SK-MEL-5 (cell line): Measurements from ENCODE around the gene LYRM1. TPM values are rescaled to one million over a fixed set of nuclear protein-coding genes. Genes with fewer than 3 reads are reported as not detected.
"Not testable (repeated sequence)": the region's sequence is repeated elsewhere in the genome, so short reads cannot be mapped to it uniquely, and the experiment has no call there.

Experiments
- DNase-seq: peaks from one replicate; pipeline ENCODE4 v3.0.0-alpha.2; 2016; ENCODE audit warnings: low read depth, low spot score
- in situ Hi-C: cut with HindIII; loops from 2 replicates; pipeline ENCODE4 v1.10.0; 2016; ENCODE audit warnings: low sequenced_read_pairs, high pct_unique_total_duplicates, low pct_unique_long_range_greater_than_20kb
- polyA plus RNA-seq, 2 experiments: library from polyadenylated mRNA; depleted of rRNA; stranded (reverse); fragments of >200 nt; gene quantifications; 2 replicates each; pipeline ENCODE4 v1.2.3, GENCODE V29; 2015
- total RNA-seq: library from RNA; depleted of rRNA; stranded (reverse); fragments of >200 nt; shearing (Covaris generic); gene quantifications from 2 replicates; pipeline ENCODE4 v1.2.3, GENCODE V29; 2014; rRNA removed

Gene LYRM1, protein sequence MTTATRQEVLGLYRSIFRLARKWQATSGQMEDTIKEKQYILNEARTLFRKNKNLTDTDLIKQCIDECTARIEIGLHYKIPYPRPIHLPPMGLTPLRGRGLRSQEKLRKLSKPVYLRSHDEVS
- total RNA-seq: 22.4 and 29.0 TPM in 2 replicates
- polyA plus RNA-seq (2015; cell fraction: cytosol; rRNA removed): 17.0 and 20.5 TPM in 2 replicates
- 9.2 and 10.4 TPM in 2 replicates for polyA plus RNA-seq (2015; cell fraction: nucleus; rRNA removed)

DNA sequence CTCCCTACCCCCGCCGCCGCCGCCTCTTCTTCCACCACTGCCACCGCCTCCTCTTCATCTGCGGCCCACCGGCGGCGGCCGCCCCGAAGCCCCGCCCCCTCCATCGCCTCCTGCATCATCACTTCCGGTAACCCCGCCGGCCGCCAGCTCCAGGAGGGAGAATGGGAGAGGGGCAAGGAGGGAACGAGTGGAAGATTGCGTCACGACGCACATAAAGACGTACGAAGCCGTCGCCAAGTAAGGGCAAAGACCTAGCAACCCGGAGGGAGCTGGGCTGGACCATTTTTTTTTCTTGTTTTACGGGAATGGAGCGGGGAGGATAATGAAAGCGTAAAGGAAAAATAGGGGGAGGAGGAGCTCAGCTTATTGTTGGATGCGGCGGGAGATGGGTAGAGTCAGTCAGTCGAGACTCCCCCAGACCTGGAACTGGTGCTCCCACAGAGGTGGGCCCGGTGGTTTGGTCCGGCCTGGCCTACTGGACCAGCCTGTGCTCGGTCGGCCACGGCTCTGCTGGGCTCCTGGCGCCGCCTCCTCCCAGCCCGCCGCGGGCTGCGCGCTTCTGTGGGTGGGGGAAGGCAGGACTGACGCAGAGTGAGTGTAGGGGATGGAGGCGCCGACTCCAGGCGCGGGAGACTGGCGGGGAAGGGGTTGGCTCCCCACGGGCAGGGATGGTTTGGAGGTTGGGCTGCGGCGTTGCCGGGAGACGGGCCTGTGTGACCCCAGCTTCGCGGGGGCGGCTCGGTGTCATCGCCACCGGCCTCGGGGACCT, at the start of gene LYRM1, which contains the start of gene DCUN1D3:
TSS of gene LYRM1 (plus strand) at position 473 of the 769 bp plus-strand sequence. CDS start 14,785 bp downstream, outside the sequence.
TSS of gene DCUN1D3 (minus strand) at position 60 of the 769 bp plus-strand sequence. CDS start 37,820 bp downstream, outside the sequence.
- peak; percentile 97 for DNase-seq
- in situ Hi-C loops: no loop called here

DNA sequence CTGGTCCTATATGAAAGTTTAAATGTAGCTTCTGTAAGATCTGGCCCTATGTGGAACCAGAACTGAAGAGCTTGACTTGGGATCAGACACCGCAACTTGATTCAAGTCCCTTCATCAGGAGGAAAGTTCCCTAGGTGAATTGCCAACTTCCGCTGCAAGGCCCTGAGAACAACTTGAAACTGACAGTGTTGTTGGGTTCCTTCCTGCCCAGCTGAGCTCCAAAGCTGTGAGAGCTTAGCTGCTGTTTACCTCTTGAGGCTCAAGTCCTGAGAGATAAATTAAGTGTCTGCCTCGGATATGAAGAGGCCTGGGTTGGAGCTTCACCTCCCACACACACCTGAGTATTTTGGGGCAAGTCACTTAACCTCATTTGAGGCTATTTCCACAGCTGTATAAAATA, 49.6 kb upstream of the LYRM1 start:
- DNase-seq: no peak
- in situ Hi-C loops: no loop called here

DNA sequence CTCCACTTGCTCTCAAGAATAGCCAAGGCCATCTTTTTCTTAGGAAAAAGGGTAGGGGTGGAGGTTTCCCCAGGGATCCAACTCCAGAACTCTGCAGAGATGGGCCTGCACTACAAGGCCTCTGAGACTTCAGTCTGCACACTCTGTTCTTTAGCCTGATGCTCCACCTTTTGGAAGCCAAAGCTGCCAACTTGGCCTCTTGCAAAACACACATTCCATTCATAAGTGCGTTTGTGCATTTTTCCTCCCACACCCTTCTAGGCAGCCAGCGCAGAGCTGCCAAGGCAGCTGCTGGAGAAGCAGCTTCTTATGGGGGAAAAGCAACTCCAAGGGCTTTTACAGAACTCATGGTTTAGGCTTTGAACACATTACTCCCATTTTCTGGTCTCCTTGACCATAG, 49.0 kb upstream of the LYRM1 start:
- in situ Hi-C loops: no loop called here
- DNase-seq: peak; percentile 63

DNA sequence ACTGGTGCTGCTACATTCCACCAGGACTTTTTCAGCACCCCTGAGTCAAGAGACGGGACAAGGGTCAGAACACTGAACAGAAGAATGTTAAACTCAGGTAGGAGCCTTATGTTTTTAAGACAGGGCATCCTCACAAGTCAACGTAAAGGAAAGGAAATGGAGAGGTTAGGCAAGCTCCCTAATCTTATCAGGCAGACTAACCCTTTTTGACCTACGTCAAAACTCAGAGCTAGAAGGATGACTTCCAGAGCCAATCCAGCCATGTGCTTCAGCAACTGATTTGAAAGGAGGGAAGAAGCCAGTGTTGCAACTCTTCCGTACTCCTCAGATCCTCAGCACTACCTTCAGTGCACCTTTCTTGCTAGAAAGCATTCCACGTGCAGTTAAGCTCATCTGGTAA, 47.4 kb upstream of the LYRM1 start:
- in situ Hi-C loops: no loop called here
- DNase-seq: no peak

DNA sequence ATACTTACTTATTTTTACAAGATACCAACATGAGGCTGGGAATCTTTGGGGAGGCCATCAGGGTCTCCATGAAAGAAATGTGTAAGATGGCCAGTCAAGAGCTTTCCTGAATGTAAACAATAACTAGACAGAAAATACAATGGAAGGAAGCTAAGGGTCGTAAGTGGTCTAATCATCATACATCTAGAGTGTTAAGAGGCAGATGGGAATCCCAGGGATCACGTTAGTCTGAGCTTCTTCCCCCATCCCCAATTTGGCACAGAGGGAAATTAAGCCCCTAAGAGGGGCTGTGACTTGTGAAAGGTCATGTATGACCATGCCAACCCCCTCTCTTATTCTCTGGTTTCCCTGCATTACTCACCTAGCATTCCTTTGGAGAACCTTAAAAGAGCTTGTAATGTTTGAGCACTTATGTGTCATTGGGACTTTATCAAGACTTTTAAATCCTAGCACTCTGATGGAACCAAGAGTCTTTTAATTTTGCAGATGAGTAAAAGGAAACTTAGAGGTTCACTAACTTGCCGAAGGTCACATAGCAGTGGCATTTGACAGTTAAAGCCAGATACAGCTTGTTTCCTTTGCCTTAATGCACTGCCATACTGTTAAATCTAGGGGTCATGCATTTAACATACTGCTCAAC, 46.5 kb upstream of the LYRM1 start:
- in situ Hi-C loops: no loop called here
- DNase-seq: no peak

DNA sequence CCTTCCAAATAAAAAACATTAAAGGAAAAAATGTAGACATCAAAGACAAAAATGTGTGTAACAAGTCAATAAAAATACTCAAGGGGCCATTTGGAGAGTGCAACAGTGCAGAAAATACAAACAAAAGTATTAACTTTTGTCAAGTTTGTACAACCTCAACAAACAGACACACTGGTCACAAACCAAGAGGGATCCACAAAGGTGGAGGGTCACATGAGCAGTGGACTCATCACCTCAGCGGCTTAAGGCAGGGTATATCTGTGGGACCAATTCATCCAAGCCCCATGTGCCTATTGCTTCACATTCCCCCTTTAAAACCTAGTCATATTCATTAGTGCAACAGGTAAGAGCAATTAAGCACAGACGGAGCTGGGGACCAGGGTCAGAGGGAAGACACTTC, 45.6 kb upstream of the LYRM1 start:
- in situ Hi-C loops: no loop called here
- no peak for DNase-seq

DNA sequence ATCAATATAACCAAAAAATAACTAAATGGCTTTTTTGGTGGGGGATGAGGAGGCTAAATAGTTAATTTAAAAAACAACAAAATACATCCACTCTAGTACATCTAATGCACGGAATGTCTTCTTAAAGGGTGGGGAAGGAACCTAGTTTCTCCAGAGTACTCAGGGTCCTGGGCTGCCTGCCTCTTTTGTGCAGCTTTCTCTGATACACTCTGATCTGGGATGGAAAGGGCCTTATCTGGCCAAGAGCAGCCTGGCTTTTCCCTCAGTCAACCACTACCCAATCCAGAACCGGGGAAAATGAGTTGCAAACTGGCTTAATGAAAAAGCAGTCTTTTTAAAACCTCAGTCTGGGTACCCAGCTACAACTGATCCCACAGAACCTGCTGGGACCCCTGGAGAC, 43.3 kb upstream of the LYRM1 start:
- in situ Hi-C loops: no loop called here
- DNase-seq: no peak

DNA sequence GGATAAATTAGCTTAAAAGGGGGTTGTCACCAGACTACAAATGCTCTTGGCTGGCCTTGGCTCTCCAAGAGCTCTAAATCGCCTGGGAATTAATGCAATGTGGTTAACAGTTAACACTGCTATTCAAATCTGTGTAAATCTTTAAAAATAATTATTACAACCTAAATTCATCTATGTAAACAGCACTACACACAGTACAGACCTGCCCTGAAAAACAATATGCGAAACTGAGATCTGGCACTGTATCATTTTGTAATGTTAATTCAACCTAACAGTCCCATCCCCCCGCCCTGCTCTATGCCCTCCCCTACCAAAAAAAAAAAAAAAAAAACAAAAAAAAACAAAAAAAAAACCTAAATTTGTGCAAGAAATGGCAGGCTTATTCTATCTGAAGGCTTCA, 41.3 kb upstream of the LYRM1 start:
- in situ Hi-C loops: no loop called here
- no peak for DNase-seq

DNA sequence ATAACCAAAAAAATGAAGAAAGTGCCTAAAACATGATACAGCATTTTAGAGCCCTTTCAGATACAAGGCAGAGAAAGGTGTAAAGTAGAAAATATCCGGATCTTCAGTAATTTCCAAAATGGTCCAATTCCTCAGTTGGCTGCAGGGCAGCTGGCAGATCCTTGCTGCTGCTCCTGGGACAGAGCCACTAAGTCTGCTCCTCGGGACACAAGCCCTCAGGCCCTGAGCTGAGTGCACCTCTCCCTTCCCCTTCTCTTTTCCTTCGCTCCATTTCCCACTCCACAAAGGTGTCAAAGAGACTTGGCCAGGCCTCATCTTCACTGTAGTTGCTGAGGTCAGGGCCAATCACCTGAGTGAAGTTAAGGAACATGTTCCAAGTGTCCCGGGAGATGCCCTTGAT, 40.9 kb upstream of the LYRM1 start:
- in situ Hi-C loops: no loop called here
- DNase-seq: no peak

DNA sequence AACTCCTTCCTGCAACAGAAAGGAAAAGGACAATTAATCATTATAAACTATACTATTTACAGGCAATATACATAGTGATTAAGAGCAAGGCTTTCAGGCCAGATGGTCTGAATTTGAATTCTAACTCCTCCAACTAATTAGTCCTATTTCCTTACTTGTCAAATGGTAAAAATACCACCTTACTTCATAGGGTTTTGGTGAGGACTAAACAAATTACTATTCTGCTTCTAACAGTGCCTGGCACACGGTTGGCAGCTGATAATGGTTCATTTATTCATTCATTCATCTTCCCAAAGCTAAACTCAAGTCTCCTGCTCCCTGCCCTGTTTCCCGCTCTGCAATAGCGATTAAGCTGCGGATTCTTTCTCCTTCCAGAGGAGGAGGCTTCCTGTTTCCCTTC, 40.2 kb upstream of the LYRM1 start:
- in situ Hi-C loops: no loop called here
- DNase-seq: no peak

DNA sequence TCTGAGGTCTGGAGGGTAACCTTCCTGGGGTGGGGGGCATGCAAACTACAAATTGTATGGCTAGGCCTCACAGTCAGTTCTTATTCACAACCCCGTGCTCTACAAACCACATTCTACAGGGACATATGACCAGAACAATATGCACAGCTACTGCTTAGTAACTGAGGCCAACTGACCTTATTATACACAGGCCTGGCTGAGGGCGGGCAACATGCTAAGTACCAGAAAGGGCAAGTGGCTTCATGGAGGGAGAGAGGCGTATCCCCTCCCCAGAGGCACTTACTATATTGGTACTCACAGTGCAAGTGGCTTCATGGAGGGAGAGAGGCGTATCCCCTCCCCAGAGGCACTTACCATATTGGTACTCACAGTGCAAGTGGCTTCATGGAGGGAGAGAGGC, 39.6 kb upstream of the LYRM1 start:
- in situ Hi-C loops: not testable (repeated sequence)

DNA sequence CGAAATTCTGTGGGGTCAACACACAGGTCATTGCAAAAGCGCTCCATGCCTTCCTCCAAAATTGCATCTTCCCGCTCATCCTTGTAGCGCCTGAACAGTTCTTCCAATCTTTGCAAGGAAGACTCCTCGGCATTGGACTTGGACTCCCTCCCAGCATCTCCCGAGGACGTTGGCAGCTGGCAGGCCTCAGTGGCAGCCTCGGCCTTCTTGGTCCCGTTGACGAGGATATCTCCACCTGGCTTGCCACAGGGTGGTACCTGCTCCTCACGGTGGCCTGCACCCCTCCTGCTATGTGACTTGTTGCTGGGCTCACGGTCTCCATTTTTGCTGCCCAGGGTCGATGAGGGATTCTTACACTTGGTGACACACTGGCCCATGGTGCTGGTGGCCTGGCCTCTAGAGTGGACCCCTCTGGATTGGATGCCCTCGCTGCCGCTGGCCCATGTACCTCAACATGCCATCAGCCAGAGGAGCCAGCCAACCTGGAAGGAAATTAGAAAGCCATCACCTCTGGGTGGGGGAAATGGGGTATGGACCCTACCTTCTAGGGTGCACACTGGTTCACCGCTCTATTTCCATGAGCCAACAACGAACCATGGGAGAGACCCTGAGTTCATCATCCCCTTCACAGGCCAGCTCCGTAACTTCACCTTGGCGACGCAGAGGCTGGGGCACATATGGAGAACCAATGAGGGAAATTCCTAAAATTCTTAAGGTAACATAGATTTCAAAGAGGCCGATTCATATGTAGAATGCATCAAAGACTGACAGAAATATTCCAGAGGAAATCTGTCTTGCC, 38.2 kb upstream of the LYRM1 start:
- in situ Hi-C loops: no loop called here
- DNase-seq: no peak

More for the DNA sequence above, 39.6 kb upstream of the LYRM1 start:
- not testable (repeated sequence) for DNase-seq

DNA sequence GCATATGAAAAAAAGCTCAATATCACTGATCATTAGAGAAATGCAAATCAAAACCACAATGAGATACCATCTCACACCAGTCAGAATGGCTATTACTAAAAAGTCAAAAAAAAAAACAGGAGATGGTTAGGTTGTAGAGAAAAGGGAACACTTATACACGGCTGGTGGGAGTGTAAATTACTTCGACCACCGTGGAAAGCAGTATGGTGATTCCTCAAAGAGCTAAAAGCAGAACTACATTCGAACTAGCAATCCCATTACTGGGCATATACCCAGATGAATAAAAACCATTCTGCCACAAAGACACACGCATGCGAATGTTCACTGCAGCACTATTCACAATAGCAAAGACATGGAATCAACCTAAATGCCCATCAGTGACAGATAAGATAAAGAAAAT, 36.2 kb upstream of the LYRM1 start:
- in situ Hi-C loops, DNase-seq: not testable (repeated sequence)

DNA sequence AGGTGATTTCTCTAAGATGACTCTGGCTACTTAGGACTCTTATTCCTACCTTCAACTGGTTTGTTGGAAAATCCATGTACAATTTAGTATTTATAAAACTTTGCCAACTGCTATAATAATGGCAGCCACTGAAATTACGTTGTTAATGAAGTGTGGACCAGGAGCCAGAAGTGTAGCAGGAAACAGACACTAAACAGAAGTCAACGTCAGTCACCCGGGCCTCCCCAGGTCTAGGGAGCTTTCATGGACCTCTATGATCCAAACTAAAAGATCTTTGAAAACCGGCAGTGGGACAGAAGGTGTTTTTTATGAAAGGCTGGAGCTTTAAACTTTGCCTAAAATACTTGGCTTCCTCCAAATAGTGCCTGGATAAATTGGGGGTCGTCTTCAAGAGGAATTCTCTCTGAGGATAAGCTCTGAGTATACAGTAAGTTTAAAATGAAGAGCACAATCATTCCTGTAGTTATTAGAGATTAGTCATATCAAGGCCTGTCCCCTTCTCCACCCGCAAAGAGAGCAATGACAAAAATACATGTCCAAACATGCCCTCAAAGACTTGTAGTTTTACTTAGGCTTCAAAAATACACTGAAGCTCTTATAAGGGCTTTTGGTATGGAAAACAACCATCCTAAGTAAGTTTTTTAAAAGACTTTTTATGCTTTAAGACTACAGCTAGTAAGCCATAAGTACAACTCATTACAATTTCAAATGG, 35.0 kb upstream of the LYRM1 start:
- in situ Hi-C loops: no loop called here
- no peak for DNase-seq

DNA sequence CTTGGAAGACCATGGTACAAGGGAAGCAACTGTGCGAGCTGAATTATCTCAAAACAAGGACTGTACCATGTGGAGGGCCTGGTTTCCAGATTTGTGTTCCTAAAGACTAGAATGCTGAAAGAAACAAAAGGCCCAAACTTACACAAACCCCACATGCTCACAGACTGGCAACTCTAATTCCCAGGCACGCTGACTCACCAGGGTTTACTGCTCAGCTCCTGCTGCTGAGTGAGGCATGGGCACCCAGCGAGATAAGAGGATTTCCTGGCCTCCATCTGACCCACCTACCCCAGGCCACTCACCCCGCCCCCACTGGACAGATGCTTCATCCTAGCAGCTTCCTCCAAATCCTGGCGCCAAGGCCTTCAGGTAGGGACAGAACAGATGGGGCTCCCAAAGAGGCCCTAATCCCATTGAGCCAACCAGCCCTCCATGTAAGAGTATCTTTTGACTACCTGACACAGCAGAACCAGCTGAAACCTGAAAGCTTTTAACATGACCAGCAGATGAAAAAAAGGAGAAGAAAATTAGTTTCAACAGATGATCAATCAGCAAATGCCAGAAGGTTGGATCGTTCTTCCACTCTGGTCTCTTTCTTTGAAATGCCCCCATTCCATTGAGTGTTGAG, 34.3 kb upstream of the LYRM1 start:
- no peak for DNase-seq
- in situ Hi-C loops: no loop called here

DNA sequence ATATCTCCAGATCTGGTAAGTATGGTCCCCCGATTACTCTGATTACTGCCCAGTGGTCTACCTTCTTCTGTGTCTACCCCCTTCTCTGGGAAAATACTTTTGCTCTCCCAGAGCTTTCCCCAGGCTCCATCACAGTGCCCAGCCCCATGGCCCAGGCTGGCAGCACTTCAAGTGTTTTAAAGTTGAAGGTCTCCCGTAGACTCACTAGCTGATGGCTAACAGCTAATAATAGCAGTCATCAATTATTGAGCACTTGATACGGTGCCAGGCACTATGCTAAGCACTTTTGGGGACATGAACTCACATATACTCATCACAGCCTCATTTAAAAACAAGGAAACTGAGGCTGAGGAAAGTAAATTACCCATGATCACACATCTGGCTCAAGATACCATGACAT, 33.8 kb upstream of the LYRM1 start:
- in situ Hi-C loops: no loop called here

DNA sequence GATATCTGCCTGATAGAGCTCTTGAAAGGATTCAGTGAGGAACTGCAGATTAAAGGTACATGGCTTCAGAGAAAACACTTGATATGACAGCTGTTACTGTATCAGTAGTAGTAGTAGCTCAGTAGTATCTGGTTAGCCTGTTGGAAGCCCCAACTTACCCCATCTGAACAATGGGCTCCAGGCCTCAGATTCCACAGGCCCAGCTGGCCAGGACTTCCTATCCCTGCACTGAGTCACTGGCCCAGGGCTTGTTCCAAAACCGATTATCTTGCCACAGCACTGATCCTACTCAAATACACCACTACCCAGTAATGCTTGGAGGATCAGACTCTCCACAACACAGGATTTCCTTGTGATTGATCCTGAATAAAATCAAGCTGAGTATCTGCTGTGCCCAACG, 33.0 kb upstream of the LYRM1 start:
- no peak for DNase-seq

More for the DNA sequence above, 33.8 kb upstream of the LYRM1 start:
- DNase-seq: no peak

More for the DNA sequence above, 33.0 kb upstream of the LYRM1 start:
- in situ Hi-C loops: no loop called here
